ENCODE measurements around the gene ANO1.
"Not testable (repeated sequence)": the region's sequence is repeated elsewhere in the genome, so short reads cannot be mapped to it uniquely, and the experiment has no call there.

Gene ANO1

GRCh38 chr11:70078095-70078780 is at the start of gene ANO1:
TSS of gene ANO1 (plus strand) at chr11:70078317. CDS start at chr11:70078607, 290 bp downstream.
- peak; percentile 45 for DNase-seq (ENCODE audit: low spot score)

DNA sequence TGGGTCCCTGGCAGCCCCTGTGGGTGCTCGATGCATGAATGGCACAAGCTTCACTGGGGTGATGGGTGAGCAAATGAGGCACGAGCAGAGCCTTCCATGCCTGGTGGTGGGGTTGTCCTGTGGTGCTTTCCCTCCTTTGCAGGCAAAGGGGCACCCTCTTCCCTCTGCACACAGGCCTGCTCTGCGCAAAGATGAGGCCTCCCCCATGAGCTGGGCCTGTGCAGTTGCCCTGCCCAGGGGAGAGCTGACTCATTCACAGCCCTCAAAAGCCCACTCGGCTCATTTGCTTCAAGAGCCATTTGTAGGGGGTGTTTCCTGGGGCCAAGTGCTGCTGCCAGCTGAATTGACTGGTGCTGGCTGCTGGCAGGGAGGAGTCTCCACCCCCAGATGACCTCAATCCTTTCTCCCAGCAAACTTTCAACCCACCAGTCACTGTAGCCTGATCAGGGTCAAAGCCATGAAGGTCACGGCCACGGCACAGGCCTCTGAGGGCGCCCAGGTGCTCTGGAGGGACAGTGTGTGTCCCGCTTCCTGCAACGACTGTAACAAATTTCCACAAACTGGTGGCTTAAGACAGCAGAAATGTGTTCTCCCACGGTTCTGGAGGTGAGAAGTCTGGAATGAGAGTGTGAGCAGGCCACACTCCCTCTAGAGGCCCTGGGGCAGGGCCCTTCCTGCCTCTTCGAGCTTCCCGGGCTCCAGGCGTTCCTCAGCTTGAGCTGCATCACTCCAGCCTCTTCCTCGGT is 48.8 kb upstream of the ANO1 start:
- no peak for DNase-seq (ENCODE audit: low spot score)

DNA sequence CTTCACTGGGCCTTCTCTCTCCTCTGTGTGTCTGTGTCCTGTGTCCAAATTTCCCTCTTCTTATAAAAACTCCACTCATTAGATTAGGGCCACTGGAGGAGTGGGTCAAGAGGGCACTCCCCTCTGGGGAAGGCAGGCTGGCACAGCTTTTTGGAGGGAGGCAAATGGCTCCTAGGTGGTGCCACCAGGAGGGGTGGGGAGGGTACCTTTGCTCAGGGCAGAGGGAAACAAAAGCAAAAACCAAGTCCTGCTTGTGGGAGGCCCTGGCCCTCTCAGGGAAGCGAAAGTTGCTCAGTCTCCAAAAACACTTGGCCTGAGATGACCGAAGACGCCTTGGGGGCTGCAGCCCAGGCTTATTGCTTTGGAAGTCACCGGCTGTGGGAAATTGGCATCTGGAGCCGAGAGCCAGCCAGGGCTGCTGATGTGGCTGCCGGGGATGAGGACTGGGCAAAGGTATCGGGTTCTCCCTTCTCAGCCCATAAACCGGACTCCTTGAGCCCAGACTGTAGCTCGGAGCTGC is 48.2 kb upstream of the ANO1 start:
- DNase-seq (ENCODE audit: low spot score): no peak

DNA sequence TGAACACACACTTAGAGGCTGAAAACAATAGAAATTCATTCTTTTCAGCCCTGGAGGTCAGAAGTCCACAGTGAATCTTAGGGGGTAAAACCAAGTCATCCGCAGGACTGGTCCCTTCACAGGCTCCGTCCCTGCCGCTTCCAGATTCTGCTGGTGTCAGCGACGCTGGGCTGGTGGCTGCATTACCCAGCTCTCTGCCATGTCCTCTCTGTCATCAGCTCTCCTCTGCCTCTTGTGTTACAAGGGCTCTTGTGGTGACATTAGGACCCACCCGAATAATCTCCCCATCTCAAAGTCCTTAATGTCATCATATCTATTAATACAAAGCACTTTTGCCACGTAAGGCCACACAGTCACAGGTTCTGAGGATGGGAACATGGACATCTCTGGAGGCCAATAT is 47.7 kb upstream of the ANO1 start:
- no peak for DNase-seq (ENCODE audit: low spot score)

DNA sequence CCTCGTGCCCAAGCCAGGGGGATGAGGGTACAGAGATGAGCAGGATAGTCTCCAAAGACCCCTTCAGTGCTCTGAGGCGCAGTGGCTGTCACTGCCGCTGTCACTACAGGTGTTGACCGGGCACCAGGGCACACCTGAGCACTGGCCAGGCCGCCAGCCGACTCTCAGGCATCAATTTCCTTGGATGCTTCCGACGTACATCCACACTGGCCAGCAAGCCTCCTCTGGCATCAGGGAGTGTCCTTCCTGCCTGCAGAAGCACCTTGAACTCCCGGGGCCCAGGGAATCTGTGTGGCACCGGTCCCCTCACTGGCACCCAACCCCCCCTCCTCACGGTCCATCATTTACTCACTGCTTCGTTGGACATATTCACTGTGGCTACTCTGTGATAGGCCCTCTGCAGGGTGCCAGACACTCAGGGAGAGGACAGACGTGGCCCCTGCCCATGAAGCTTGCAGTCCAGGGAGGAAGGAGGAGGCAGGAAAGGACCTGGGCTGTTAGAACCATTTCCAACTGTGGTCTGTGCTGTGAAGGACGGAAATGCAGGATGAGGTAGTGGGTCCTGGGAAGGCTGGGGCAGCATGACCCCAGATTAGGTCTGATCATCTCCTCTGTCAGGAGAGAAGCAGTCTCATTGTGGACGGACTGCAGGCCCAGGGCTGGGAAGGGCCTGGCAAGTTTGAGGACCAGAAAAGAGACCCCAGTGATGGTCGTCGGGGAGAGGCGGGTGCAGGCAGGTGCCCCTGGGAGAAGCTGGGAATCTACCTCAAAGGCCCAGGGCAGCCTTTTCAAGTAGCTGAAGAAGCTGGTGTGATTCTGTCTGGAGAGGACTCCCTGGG is 46.3 kb upstream of the ANO1 start:
- no peak for DNase-seq (ENCODE audit: low spot score)

DNA sequence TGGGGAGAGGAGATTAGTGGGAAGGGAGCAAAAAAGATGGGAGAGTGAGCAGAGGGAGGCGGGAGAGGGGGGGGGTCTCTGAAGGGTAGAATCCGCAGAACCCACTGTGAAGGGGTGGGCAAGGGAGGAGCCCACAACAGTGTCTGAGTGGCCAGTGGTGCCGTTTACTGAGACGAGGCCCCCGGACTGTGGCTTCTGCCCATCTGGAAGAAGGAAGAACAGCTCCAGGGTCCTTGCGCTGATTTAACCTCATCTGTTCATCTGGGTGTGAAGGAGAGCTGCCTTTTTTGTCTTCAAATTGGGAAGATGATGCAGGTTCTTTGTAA is 45.7 kb upstream of the ANO1 start:
- DNase-seq (ENCODE audit: low spot score): no peak

GRCh38 chr11:70032943-70033710 is 45.0 kb upstream of the ANO1 start:
- DNase-seq (ENCODE audit: low spot score): no peak

DNA sequence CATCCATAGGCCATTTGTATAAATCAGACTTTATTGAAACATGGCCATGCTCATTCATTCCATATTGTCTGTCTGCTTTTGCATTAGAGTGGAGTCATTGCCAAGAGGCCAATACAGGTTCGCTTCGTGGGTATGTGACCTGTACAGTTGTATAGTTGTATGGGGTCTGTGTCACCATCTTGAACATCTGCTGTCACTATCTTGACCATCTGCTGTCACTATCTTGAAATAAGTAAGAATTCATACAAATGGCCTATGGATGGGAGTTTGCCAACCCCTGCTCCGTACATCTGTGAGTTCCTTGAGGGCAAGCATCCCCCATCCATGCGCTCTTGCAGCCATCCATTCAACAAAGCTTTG is 44.4 kb upstream of the ANO1 start:
- no peak for DNase-seq (ENCODE audit: low spot score)

GRCh38 chr11:70034740-70035365 is 43.3 kb upstream of the ANO1 start:
- DNase-seq (ENCODE audit: low spot score): no peak

DNA sequence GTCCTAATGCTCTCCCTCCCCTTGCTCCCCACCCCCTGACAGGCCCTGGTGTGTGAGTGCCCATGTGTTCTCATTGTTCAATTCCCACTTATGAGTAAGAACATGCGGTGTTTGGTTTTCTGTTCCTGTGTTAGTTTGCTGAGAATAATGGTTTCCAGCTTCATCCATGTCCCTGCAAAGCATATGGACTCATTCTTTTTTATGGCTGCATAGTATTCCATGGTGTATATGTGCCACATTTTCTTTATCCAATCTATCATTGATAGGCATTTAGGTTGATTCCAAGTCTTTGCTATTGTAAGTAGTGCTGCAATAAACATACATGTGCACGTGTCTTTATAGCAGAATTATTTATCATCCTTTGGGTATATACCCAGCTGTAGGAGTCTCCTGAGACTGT is 42.5 kb upstream of the ANO1 start:
- not testable (repeated sequence) for DNase-seq (ENCODE audit: low spot score)

- DNase-seq (ENCODE audit: low spot score): no peak
Measured at GRCh38 chr11:70036971-70037882, 40.9 kb upstream of the ANO1 start.

DNA sequence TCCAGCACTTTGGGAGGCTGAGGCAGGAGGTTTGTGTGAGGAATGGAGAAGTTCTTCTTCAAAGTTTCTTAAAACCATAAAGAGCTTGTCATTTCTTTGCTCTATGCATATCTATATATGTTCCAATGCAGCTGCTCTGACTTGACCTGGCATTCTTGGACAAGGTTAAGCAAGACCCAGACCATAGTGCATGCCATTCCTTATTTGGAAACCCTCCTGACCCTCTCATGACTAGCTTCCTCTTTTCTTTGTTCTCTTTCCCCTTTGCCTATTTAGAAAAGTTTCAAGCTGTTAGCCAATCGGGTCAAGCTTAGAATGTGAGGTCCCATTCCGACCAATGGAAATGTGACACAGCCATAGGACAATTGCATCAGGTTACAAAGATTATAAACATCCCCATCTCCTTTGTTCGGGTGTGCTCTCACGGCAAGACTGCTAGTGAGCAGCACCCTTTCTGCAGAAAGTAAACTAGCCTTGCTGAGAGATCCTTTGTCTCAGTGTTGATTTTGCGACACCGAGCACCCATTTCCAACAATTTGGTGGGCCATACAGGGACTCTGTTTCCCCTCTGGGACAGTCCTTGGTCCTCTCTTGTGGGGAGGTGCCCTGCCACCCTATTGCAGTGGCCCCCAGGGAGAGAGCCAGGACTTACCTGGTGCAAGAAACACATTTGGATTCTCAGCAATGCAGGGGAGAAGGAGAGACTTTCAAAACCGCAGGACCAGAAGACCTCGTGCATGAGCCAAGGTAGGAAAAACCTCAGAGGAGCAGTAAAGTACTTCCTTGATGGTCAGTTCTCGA is 39.9 kb upstream of the ANO1 start:
- no peak for DNase-seq (ENCODE audit: low spot score)

GRCh38 chr11:70040452-70040851 is 37.7 kb upstream of the ANO1 start:
- no peak for DNase-seq (ENCODE audit: low spot score)

DNA sequence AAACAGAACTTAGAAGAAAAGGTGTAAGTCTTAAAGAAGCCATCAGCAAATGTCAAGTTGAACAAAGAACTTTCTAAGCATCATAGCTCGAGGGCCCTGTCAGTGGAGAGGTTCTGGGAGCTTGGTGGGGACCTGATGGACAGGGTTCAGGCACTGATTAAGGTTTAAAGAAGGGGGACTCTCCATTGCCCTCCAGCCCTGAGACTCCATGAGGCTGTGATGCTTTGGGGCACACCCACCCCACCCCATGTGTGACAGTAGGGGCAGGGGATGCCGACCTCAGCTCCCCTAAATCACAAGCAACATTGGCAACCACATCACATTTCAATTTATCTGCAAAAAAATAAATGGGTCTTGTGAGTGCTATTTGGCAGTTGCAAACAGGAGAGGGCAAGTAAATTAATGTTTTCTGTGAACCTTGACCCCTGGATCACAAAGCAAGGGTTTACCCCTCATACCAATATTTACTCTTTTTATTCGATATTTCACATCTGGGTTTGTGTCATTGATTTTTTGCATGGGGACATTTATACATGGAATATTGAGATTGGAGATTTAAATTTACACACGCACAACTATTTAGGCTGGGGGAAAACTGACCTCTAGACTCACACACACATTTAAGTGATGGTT is 37.1 kb upstream of the ANO1 start:
- DNase-seq (ENCODE audit: low spot score): no peak

- no peak for DNase-seq (ENCODE audit: low spot score)
Measured at GRCh38 chr11:70043482-70043881, 34.6 kb upstream of the ANO1 start.

GRCh38 chr11:70046089-70046488 is 32.0 kb upstream of the ANO1 start:
- DNase-seq (ENCODE audit: low spot score): no peak

DNA sequence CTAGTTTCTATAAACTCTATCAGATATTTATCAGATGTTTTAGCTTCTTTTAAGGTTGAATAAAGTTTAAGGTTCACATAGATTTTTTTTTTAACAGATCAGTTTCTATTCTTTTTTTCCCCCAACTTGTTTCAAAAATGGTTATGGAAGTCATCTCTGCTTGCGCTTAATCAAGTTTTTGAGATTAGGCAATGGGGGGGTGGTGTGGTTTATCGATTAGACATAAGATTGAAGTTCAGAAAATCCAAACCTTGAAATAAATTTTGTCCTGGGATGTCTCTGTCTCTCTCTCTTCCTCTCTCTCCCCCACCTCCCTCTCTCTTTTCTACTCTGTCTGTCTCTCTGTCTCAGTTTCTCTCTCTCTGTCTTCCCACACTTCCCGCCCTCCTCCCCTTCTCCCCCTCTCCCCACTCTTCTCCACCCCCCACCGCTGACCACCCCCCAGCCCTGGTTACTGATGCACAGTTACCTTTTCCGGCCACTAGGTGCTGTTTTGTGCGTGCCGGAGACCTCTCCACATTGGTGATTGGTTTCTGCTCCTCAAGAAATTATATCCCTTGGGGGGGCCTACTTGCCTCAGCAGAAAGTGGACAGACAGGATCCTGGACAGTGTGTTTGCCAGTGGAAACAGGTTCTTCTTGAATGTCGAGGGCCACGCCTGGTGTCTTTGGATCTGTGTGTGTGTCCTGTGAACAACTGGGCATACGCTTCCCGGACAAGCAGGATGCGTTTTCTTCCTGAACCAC is 29.7 kb upstream of the ANO1 start:
- DNase-seq (ENCODE audit: low spot score): peak; percentile 7

- DNase-seq (ENCODE audit: low spot score): no peak
Measured at GRCh38 chr11:70049045-70049444, 29.1 kb upstream of the ANO1 start.

Measured in SW480 (cell line).